Measurements from ENCODE around the gene HSPA12B.

- TF ChIP-seq CTCF (IDR thresholded peaks at IDR 0.05; ENCODE audit: low read depth, low read length) = no peak
- TF ChIP-seq POLR2A (IDR thresholded peaks at IDR 0.05; ENCODE audit: extremely low read depth, insufficient read length) = no peak
- no peak for TF ChIP-seq MAX (IDR thresholded peaks at IDR 0.05; ENCODE audit: low read depth, low read length)
- no peak for TF ChIP-seq MYC (IDR thresholded peaks at IDR 0.05; ENCODE audit: low read depth, low read length)
Observed at GRCh38 chr20:3731944-3732326, 550 bp upstream of the HSPA12B start.

Measured in NB4 (cell line).